Osteocyte (in vitro differentiated cells): ENCODE measurements around the gene DENND4A. TPM values are rescaled to one million over a fixed set of nuclear protein-coding genes. Genes with fewer than 3 reads are reported as not detected.
A peak's percentile ranks its signal among the peaks of the same experiment; 100 is the strongest.

ENCODE experiments used
- DNase-seq: peaks from one replicate; pipeline ENCODE4 v3.0.0; 2021; ENCODE audit warnings: mixed read lengths; ENCODE audit not compliant: unreplicated experiment; ENCODE audit errors: extremely low spot score
- H3K27ac Mint-ChIP-seq: one replicate; pipeline ENCODE4 v1.8.0; 2021; ENCODE audit warnings: mild to moderate bottlenecking, mixed read lengths; ENCODE audit not compliant: unreplicated experiment
- H3K27me3 Mint-ChIP-seq: one replicate; pipeline ENCODE4 v1.8.0; 2021; ENCODE audit warnings: mixed read lengths; ENCODE audit not compliant: unreplicated experiment
- H3K36me3 Mint-ChIP-seq: one replicate; pipeline ENCODE4 v1.8.0; 2021; ENCODE audit warnings: mixed read lengths; ENCODE audit not compliant: unreplicated experiment
- H3K4me1 Mint-ChIP-seq: one replicate; pipeline ENCODE4 v1.8.0; 2021; ENCODE audit warnings: mixed read lengths; ENCODE audit not compliant: unreplicated experiment
- H3K4me3 Mint-ChIP-seq: one replicate; pipeline ENCODE4 v1.8.0; 2021; ENCODE audit warnings: mild to moderate bottlenecking, moderate library complexity, mixed read lengths; ENCODE audit not compliant: unreplicated experiment
- H3K9me3 Mint-ChIP-seq: one replicate; pipeline ENCODE4 v1.8.0; 2021; ENCODE audit warnings: mixed read lengths; ENCODE audit not compliant: unreplicated experiment
- total RNA-seq: library from RNA; stranded (reverse); gene quantifications from 2 replicates; pipeline ENCODE4 v1.2.1, GENCODE V29; 2021
- TF ChIP-seq, protein P1 (sequence below): fragments of 200-600 bp; sonication (generic); IDR thresholded peaks from 2 replicates; pipeline ENCODE4 v1.5.0; 2021; ENCODE audit warnings: antibody characterized with exemption, mild to moderate bottlenecking, moderate library complexity

Gene DENND4A
- total RNA-seq, 1 donor from 2014 or later, result 24.5 TPM

DNA sequence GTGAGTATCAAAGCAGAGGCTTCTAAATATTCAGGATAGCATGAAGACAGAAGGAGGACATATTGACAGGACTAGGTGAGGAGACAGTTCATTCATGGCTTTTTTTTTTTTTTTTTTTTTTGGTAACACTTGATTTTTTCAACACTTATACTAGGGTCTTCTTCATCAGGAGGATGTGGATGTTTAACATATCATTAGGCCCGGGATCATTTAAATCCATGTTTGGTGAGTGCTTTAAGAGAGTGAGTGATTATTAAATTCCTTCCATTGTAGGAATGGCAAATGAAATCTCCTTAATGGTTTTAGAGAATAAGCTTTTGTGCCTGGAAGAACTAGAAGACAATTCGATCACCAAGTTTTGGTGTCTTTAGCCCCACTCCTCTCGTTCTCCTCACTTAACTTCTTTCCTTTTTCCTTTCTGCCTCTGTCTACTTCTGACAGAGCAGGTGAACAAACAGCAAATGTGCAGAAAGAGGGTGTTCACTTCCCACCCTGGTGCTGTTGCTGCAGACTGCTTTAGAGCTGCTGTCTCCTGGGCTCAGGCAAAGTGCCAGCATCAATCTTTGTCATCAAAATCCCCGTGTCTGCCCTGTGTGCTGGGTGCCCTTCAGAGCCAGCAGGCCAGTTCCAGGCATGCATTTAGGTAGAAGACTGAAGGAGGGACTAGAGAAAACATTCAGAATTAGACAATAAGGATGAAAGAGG, 41.6 kb upstream of the DENND4A start:
- DNase-seq, result no peak
- H3K4me3 Mint-ChIP-seq, result peak overlapping the region; percentile 39
- no peaks in the 10 kb centered on the region for H3K36me3 Mint-ChIP-seq
- H3K27ac Mint-ChIP-seq, result peak overlapping the region; percentile 82
- peaks cover 4% of the 10 kb centered on the region for H3K27me3 Mint-ChIP-seq
- TF ChIP-seq, protein P1, sequence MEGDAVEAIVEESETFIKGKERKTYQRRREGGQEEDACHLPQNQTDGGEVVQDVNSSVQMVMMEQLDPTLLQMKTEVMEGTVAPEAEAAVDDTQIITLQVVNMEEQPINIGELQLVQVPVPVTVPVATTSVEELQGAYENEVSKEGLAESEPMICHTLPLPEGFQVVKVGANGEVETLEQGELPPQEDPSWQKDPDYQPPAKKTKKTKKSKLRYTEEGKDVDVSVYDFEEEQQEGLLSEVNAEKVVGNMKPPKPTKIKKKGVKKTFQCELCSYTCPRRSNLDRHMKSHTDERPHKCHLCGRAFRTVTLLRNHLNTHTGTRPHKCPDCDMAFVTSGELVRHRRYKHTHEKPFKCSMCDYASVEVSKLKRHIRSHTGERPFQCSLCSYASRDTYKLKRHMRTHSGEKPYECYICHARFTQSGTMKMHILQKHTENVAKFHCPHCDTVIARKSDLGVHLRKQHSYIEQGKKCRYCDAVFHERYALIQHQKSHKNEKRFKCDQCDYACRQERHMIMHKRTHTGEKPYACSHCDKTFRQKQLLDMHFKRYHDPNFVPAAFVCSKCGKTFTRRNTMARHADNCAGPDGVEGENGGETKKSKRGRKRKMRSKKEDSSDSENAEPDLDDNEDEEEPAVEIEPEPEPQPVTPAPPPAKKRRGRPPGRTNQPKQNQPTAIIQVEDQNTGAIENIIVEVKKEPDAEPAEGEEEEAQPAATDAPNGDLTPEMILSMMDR, result no peak
- H3K4me1 Mint-ChIP-seq, result peaks cover 67% of the 10 kb centered on the region
- H3K9me3 Mint-ChIP-seq, result no peaks in the 10 kb centered on the region

DNA sequence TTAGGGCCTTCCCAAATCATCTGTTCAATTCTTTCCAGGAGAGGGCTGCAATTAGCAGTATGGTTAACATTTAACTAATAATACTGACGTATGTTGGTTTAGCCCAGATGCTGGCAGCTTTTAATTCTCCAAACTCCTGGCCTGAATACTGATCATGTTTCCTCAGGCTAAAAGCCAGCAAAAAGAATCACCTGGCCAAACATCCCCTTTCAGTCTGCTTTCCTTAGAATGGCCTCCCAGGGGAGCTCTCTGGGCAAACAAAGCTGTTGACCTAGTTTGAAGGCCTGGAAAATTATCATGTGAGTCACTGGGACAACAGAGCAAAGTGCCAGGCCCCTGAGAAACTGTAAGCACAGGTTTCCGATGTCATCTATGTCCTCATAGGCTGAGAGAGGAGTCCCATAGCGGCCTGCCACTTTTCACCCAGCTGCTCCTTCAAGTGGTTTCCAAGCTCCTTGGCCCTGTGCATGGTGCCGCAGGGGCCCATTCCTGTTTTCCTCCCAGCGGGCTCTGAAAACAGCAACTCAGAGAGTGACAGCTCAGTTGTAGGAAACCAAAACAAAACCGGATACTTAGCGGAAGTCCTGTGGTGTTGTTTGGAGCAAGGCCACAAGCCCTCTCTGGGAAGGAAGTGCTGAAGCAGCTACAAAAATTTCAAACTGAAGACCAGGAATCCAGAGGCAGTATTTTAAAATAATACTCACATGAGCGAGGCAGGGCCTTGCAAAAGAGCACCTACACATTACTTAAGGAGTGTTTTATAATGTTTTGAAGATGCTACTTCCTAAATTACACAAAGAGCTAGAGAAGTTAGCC, 40.7 kb upstream of the DENND4A start:
- peaks cover 4% of the 10 kb centered on the region for H3K27me3 Mint-ChIP-seq
- TF ChIP-seq, protein P1, result no peak
- H3K9me3 Mint-ChIP-seq, result no peaks in the 10 kb centered on the region
- no peaks in the 10 kb centered on the region for H3K36me3 Mint-ChIP-seq
- DNase-seq, result peak; percentile 98
- peak overlapping the region; percentile 82 for H3K27ac Mint-ChIP-seq
- H3K4me3 Mint-ChIP-seq, result no peak overlapping the region
- peaks cover 66% of the 10 kb centered on the region for H3K4me1 Mint-ChIP-seq

DNA sequence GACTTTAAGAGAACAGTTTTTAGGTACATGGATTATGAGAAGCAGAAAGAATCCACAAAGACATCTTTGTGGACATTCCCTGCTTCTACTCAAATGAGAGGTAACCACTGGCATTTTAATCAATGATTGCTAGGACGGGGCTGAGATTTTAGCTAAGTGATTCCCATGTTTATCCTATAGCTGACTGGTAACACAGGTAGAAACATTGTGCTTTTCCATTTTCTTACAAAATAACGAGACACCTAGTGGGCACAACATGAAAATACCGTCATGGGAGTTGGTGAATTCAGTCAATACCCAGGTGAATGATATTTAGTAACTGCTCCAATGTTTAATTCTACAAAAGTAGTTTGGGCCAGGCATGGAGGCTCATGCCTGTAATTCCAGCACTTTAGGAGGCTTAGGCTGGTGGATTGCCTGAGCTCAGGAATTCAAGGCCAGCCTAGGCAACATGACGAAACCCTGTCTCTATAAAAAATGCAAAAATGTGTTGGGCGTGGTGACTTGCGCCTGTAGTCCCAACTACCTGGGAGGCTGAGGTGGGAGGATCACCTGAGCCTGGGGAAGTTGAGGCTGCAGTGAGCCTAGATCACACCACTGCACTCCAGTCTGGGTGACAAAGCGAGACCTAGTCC, 37.2 kb upstream of the DENND4A start:
- DNase-seq, result peak; percentile 17
- Mint-ChIP-seq H3K4me1 (peaks cover 62% of the 10 kb centered on the region), H3K27ac (no peak overlapping the region), H3K9me3 (no peaks in the 10 kb centered on the region), H3K36me3 (no peaks in the 10 kb centered on the region), H3K27me3 (peaks cover 2% of the 10 kb centered on the region), H3K4me3 (no peak overlapping the region)
- TF ChIP-seq, protein P1, result peak; percentile 55

DNA sequence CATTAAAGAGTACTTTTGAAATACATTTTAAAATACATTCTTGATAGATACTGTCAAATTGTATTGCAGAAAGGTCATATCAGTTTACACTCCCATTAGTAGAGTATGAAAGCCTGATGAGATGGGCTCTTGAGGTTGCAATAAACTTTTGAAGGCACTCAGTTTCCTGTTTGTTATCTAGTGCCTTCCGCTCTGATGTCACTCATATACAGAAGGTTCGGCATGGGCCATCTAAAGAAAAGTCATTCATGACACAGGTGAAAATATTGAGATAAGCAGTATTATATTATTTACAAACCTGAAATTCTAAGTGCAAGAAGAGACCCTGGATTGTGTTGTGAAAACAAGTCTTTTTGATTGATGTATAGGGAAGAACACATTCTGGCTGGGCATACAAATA, 36.5 kb upstream of the DENND4A start:
- peak; percentile 4 for DNase-seq
- Mint-ChIP-seq H3K4me1 (peaks cover 58% of the 10 kb centered on the region), H3K36me3 (no peaks in the 10 kb centered on the region), H3K27ac (no peak overlapping the region), H3K4me3 (no peak overlapping the region), H3K27me3 (peaks cover 2% of the 10 kb centered on the region), H3K9me3 (no peaks in the 10 kb centered on the region)
- TF ChIP-seq, protein P1, result no peak

DNA sequence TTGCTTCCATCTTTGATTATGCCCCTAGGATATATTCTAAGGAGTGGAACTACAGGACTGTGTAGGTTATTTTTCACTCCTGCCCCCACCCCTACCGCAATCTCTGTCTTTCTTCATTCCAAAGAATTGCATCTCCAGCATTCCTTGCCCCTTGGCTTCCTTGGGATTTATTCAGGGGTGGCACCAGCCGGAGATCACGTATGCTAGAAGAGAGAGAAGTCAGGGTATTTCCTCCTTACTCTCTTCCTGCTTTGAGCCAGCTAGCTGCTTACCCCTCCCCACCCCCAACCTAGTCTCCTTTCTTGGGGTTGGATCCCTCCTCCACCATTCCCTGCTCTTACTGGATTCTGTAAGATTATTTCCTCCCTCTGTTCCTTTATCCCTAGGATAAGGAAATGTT, 35.0 kb upstream of the DENND4A start:
- H3K4me3 Mint-ChIP-seq, result no peak overlapping the region
- no peak overlapping the region for H3K27ac Mint-ChIP-seq

More for the DNA sequence above, 35.0 kb upstream of the DENND4A start:
- Mint-ChIP-seq H3K27me3 (peaks cover 2% of the 10 kb centered on the region), H3K36me3 (no peaks in the 10 kb centered on the region), H3K4me1 (peaks cover 48% of the 10 kb centered on the region), H3K9me3 (no peaks in the 10 kb centered on the region)
- peak; percentile 13 for DNase-seq
- TF ChIP-seq, protein P1, result no peak
